ENCODE measurements around the gene PRDX3.

PRDX3 gene

DNA sequence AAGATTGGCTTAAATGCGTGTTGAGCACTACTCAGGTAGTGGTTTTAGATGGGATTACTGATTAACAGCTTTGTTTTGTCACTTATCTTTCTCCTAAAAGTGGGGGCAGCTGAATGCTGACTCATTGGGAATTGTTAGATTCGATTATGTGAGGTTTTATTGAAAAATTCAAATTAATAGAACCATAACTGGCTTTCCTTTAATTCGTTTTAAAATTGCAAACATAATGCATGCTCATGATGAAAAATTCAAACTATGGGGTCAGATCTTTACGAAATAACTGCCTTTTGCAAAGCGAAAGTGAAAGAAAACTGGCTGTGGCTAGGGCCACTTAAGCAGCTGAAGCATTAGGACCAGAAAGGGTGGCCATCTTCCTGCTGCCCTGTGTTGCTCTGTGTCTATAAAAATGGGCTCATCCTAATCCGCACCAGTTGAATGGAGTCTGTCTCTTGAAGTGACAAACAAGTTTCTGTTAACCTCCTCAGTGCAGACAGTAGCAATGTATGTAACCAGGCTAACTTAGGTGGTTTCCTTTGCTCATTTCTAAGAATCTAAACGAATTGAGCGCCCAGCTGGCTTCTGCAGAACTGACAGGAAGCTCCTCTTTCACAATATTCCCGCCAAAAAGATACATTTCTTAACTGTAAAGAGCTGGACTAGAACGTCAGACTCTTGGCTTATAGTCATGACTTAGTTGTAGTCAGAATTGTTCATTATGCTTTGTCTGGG is 46.9 kb downstream of the PRDX3 start:
- Histone ChIP-seq H3K79me2 (ENCODE audit: low read length) (no peaks in the 10 kb centered on the region), H2AFZ (ENCODE audit: low read length) (peak overlapping the region; percentile 22), H3K9me3 (replicated peaks; ENCODE audit: insufficient read depth, low read length) (no peaks in the 10 kb centered on the region), H3K4me2 (ENCODE audit: low read depth, low read length) (peak overlapping the region; percentile 52), H3K27me3 (replicated peaks; ENCODE audit: insufficient read depth, low read length) (no peaks in the 10 kb centered on the region), H3K36me3 (replicated peaks; ENCODE audit: insufficient read depth, low read length) (peaks cover 7% of the 10 kb centered on the region), H3K9ac (ENCODE audit: low read length) (peak overlapping the region; percentile 22; the same call in 1 of the 2 replicates), H3K4me1 (ENCODE audit: low read length) (no peaks in the 10 kb centered on the region), H3K9me2 (replicated peaks; ENCODE audit: insufficient read depth, low read length) (no peaks in the 10 kb centered on the region), H3K27ac (ENCODE audit: low read length) (peak overlapping the region; percentile 42; the same call in 1 of the 2 replicates), H3F3A (ENCODE audit: insufficient read depth, low read length) (no peaks in the 10 kb centered on the region), H3K4me3 (ENCODE audit: low read length) (peak overlapping the region; percentile 47), H4K20me1 (ENCODE audit: insufficient read depth, low read length) (no peaks in the 10 kb centered on the region)
- DNase-seq = peak; percentile 69
- TF ChIP-seq EZH2phosphoT487 (IDR thresholded peaks at IDR 0.05; ENCODE audit: low read length) = no peak
- no peak for TF ChIP-seq EZH2 (optimal IDR thresholded peaks at IDR 0.05; ENCODE audit: low read depth, low read length)

DNA sequence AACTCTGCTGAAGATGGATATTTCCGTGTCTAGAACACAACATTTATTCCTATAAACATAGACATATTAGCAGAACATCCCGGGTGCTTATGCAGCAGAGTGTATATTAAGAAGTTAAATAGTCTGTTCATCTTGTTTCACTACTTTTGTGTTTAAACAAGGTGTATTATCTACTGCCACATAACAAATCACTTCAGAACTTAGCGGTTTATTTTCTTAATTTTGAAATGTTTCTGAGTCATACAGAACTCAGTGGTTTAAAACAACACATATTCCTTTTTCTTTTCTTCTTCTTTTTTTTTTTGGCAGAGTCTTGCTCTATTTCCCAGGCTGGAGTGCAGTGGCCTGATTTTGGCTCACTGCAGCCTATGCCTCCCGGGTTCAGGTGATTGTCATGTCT is 48.9 kb downstream of the PRDX3 start:
- Histone ChIP-seq H3K4me2 (ENCODE audit: low read depth, low read length) (no peak overlapping the region), H3K9me3 (replicated peaks; ENCODE audit: insufficient read depth, low read length) (no peaks in the 10 kb centered on the region), H3K27me3 (replicated peaks; ENCODE audit: insufficient read depth, low read length) (no peaks in the 10 kb centered on the region), H3K9me2 (replicated peaks; ENCODE audit: insufficient read depth, low read length) (no peaks in the 10 kb centered on the region), H3K9ac (ENCODE audit: low read length) (no peak overlapping the region), H4K20me1 (ENCODE audit: insufficient read depth, low read length) (no peaks in the 10 kb centered on the region), H3K4me3 (ENCODE audit: low read length) (no peak overlapping the region), H3K36me3 (replicated peaks; ENCODE audit: insufficient read depth, low read length) (peaks cover 7% of the 10 kb centered on the region), H3K79me2 (ENCODE audit: low read length) (no peaks in the 10 kb centered on the region), H3K4me1 (ENCODE audit: low read length) (no peaks in the 10 kb centered on the region), H3K27ac (ENCODE audit: low read length) (no peak overlapping the region), H3F3A (ENCODE audit: insufficient read depth, low read length) (no peaks in the 10 kb centered on the region), H2AFZ (ENCODE audit: low read length) (no peak overlapping the region)
- TF ChIP-seq EZH2phosphoT487 (IDR thresholded peaks at IDR 0.05; ENCODE audit: low read length) (no peak), CTCF (IDR thresholded peaks at IDR 0.05; ENCODE audit: low read length) (no peak), EZH2 (optimal IDR thresholded peaks at IDR 0.05; ENCODE audit: low read depth, low read length) (no peak)
- DNase-seq = no peak

DNA sequence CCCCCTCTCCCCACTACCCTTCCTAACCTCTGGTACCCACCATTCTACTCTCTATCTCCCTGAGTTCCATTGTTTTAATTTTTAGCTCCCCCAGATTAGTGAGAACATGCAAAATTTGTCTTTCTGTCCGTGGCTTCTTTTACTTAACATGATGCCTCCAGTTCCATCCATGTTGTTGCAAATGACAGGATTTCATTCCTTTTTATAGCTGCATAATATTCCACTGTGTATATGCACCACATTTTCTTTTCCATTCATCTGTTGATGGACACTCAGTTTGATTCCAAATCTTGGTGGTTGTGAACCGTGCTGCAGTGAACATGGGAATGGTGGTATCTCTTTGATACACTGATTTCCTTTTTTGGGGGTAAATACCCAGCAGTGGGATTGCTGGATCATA is 52.7 kb downstream of the PRDX3 start:
- Histone ChIP-seq H3K9ac (ENCODE audit: low read length) (no peak overlapping the region), H3K9me2 (replicated peaks; ENCODE audit: insufficient read depth, low read length) (no peaks in the 10 kb centered on the region), H4K20me1 (ENCODE audit: insufficient read depth, low read length) (no peaks in the 10 kb centered on the region), H3K36me3 (replicated peaks; ENCODE audit: insufficient read depth, low read length) (peaks cover 7% of the 10 kb centered on the region; the same call in 1 of the 2 replicates), H3K4me3 (ENCODE audit: low read length) (no peak overlapping the region), H3K4me2 (ENCODE audit: low read depth, low read length) (no peak overlapping the region), H2AFZ (ENCODE audit: low read length) (no peak overlapping the region), H3K4me1 (ENCODE audit: low read length) (peaks cover 4% of the 10 kb centered on the region; the same call in 1 of the 2 replicates), H3K9me3 (replicated peaks; ENCODE audit: insufficient read depth, low read length) (no peaks in the 10 kb centered on the region), H3K79me2 (ENCODE audit: low read length) (peaks cover 4% of the 10 kb centered on the region; the same call in 1 of the 2 replicates), H3K27me3 (replicated peaks; ENCODE audit: insufficient read depth, low read length) (no peaks in the 10 kb centered on the region), H3K27ac (ENCODE audit: low read length) (no peak overlapping the region), H3F3A (ENCODE audit: insufficient read depth, low read length) (peaks cover 4% of the 10 kb centered on the region)
- no peak for DNase-seq
- TF ChIP-seq CTCF (IDR thresholded peaks at IDR 0.05; ENCODE audit: low read length) = no peak
- TF ChIP-seq EZH2phosphoT487 (IDR thresholded peaks at IDR 0.05; ENCODE audit: low read length) = no peak
- TF ChIP-seq EZH2 (optimal IDR thresholded peaks at IDR 0.05; ENCODE audit: low read depth, low read length) = no peak

DNA sequence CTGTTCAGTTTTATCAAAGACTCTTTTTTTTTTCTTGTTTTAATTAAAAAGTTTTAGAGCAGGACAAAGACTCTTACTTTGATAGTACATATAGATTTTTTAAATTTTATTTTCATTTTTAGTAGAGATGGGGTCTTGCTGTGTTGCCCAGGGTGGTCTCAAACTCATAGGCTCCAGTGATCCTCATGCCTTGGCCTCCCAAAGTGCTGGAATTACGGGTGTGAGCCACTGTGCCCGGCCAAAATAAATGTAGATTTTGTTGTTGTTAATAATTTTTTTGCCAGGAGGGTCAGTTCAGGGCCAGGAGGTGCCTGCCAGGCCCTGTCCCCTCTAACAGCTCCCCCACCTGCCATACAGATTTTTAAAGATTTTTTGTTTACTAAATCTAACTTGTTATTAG is 57.7 kb downstream of the PRDX3 start:
- H3K4me2 ChIP-seq (ENCODE audit: low read depth, low read length) = peak overlapping the region; percentile 34; the same call in 1 of the 2 replicates
- H3F3A ChIP-seq (ENCODE audit: insufficient read depth, low read length) = peaks cover 22% of the 10 kb centered on the region
- H3K9me2 ChIP-seq (replicated peaks; ENCODE audit: insufficient read depth, low read length) = no peaks in the 10 kb centered on the region

More for the DNA sequence above, 57.7 kb downstream of the PRDX3 start:
- H3K79me2 ChIP-seq (ENCODE audit: low read length) = peaks cover 4% of the 10 kb centered on the region; the same call in 1 of the 2 replicates
- H3K27ac ChIP-seq (ENCODE audit: low read length) = peak overlapping the region; percentile 92
- peaks cover 9% of the 10 kb centered on the region; the same call in 1 of the 2 replicates for H3K4me1 ChIP-seq (ENCODE audit: low read length)
- no peaks in the 10 kb centered on the region for H4K20me1 ChIP-seq (ENCODE audit: insufficient read depth, low read length)
- H3K36me3 ChIP-seq (replicated peaks; ENCODE audit: insufficient read depth, low read length) = no peaks in the 10 kb centered on the region; the same call in 1 of the 2 replicates
- TF ChIP-seq CTCF (IDR thresholded peaks at IDR 0.05; ENCODE audit: low read length) (no peak), EZH2 (optimal IDR thresholded peaks at IDR 0.05; ENCODE audit: low read depth, low read length) (no peak), EZH2phosphoT487 (IDR thresholded peaks at IDR 0.05; ENCODE audit: low read length) (no peak)
- H2AFZ ChIP-seq (ENCODE audit: low read length) = peak overlapping the region; percentile 3; the same call in 1 of the 2 replicates
- peak overlapping the region; percentile 70 for H3K9ac ChIP-seq (ENCODE audit: low read length)
- H3K9me3 ChIP-seq (replicated peaks; ENCODE audit: insufficient read depth, low read length) = no peaks in the 10 kb centered on the region
- no peak for DNase-seq
- H3K4me3 ChIP-seq (ENCODE audit: low read length) = no peak overlapping the region
- no peaks in the 10 kb centered on the region for H3K27me3 ChIP-seq (replicated peaks; ENCODE audit: insufficient read depth, low read length)

All from MM.1S (cell line).